Loucy (cell line): ENCODE measurements around the gene CARD9.
"Not testable (repeated sequence)": the region's sequence is repeated elsewhere in the genome, so short reads cannot be mapped to it uniquely, and the experiment has no call there.

Experiments used
- H2AFZ ChIP-seq: fragments of 200-600 bp; sonication (generic); 2 replicates; pipeline ENCODE4 v1.6.0; 2016; ENCODE audit warnings: antibody characterized with exemption, mild to moderate bottlenecking, low read length, moderate library complexity
- H3F3A ChIP-seq: fragments of 200-600 bp; 2 replicates; pipeline ENCODE4 v1.6.0; 2016; ENCODE audit warnings: antibody characterized with exemption, low read depth, mild to moderate bottlenecking
- H3K27me3 ChIP-seq: fragments of 200-600 bp; sonication (generic); 2 replicates; pipeline ENCODE4 v1.6.1; 2014; ENCODE audit warnings: low read length, mild to moderate bottlenecking; ENCODE audit not compliant: insufficient read depth, poor library complexity, severe bottlenecking
- H3K36me3 ChIP-seq: fragments of 200-600 bp; sonication (generic); 2 replicates; pipeline ENCODE4 v1.6.1; 2016; ENCODE audit warnings: low read length; ENCODE audit not compliant: insufficient read depth
- H3K4me1 ChIP-seq: fragments of 200-600 bp; sonication (generic); 2 replicates; pipeline ENCODE4 v1.5.1; 2014; ENCODE audit warnings: low read length, mild to moderate bottlenecking; ENCODE audit not compliant: insufficient read depth, poor library complexity, severe bottlenecking
- H3K4me2 ChIP-seq: fragments of 200-600 bp; sonication (generic); 2 replicates; pipeline ENCODE4 v1.6.0; 2014; ENCODE audit warnings: antibody characterized with exemption, low read length, low read depth, mild to moderate bottlenecking; ENCODE audit not compliant: poor library complexity, severe bottlenecking
- H3K4me3 ChIP-seq: fragments of 200-600 bp; sonication (generic); 2 replicates; pipeline ENCODE4 v1.5.1; 2014; ENCODE audit warnings: low read length, mild to moderate bottlenecking, mixed read lengths; ENCODE audit not compliant: poor library complexity, severe bottlenecking
- H3K79me2 ChIP-seq: fragments of 200-600 bp; sonication (generic); 2 replicates; pipeline ENCODE4 v1.6.1; 2014; ENCODE audit warnings: low read length; ENCODE audit not compliant: insufficient read depth
- H3K9ac ChIP-seq: fragments of 200-600 bp; sonication (generic); 2 replicates; pipeline ENCODE4 v1.6.0; 2014; ENCODE audit warnings: mild to moderate bottlenecking, low read depth, low read length, moderate library complexity; ENCODE audit not compliant: poor library complexity, severe bottlenecking
- H3K9me2 ChIP-seq: fragments of 200-600 bp; sonication (generic); replicated peaks from 2 replicates; pipeline ENCODE4 v1.6.1; 2016; ENCODE audit warnings: low read depth, low read length, mixed read lengths
- H3K9me3 ChIP-seq: fragments of 200-600 bp; sonication (generic); 2 replicates; pipeline ENCODE4 v1.6.1; 2014; ENCODE audit warnings: mild to moderate bottlenecking, antibody characterized with exemption, low read length, low read depth; ENCODE audit not compliant: insufficient read depth
- H4K20me1 ChIP-seq: fragments of 200-600 bp; sonication (generic); 2 replicates; pipeline ENCODE4 v1.6.0; 2014; ENCODE audit warnings: antibody characterized with exemption, low read length, mild to moderate bottlenecking; ENCODE audit not compliant: insufficient read depth, poor library complexity, severe bottlenecking
- EZH2phosphoT487 ChIP-seq: fragments of 200-600 bp; IDR thresholded peaks from 2 replicates; pipeline ENCODE4 v1.6.1; 2018; ENCODE audit warnings: antibody characterized with exemption, mild to moderate bottlenecking, moderate library complexity, borderline replicate concordance
- TF ChIP-seq, protein P1 (sequence below): fragments of 200-600 bp; sonication (generic); conservative IDR thresholded peaks from 2 replicates; pipeline ENCODE4 v1.5.1; 2014; ENCODE audit warnings: mild to moderate bottlenecking, antibody characterized with exemption, low read length

CARD9 gene

DNA sequence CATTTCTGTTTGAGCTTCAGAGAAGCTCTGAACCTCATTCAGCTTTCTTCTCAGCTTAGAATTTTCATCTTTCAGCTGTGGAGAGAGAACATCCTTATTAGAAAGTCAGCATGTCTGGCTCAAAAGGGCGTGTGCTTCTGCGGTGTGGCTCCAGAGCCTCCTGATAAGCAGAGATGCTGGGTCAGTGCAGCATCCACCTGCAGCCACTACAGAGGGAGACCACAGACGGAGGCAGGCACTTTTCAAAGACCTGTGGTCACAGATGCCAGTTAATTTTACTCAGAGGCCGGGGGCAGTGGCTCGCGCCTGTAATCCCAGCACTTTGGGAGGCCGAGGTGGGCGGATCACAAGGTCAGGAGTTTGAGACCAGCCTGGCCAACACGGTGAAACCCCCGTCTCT is 32.4 kb upstream of the CARD9 start:
- H3F3A ChIP-seq, H3K9me2 ChIP-seq, H2AFZ ChIP-seq, H3K9me3 ChIP-seq, H3K4me3 ChIP-seq, H3K36me3 ChIP-seq, H3K9ac ChIP-seq, H3K27me3 ChIP-seq, H4K20me1 ChIP-seq: not testable (repeated sequence)
- Histone ChIP-seq H3K79me2 (peaks cover 38% of the 10 kb centered on the region), H3K4me1 (peaks cover 40% of the 10 kb centered on the region), H3K4me2 (peak overlapping the region; percentile 74)

DNA sequence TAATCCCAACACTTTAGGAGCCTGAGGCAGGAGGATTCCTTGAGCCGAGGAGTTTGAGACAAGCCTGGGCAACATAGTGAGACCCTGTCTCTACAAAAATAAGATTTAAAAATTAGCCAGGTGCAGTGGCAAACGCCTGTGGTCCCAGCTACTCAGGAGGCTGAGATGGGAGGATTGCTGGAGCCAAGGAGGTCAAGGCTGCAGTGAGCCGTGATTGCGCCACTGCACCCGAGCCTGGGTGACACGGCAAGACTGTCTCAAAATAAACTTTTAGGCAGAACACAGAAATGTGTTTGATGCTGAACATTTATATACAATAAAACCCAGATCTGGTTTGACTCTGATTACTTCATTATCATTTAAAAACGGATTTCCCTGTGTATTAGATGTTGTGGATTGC is 32.0 kb upstream of the CARD9 start:
- Histone ChIP-seq H4K20me1 (peaks cover 5% of the 10 kb centered on the region), H3K79me2 (peaks cover 34% of the 10 kb centered on the region), H3K27me3 (no peaks in the 10 kb centered on the region), H3K9me3 (no peaks in the 10 kb centered on the region), H3K4me1 (peaks cover 43% of the 10 kb centered on the region), H3F3A (0 out of 2 replicates have a peak, but pooled peaks cover 4% of the 10 kb centered on the region), H3K9me2 (no peaks in the 10 kb centered on the region), H3K36me3 (peaks cover 6% of the 10 kb centered on the region; the same call in 1 of the 2 replicates), H3K9ac (no peak overlapping the region), H2AFZ (no peak overlapping the region), H3K4me2 (peak overlapping the region; percentile 74), H3K4me3 (no peak overlapping the region)
- no peak for TF ChIP-seq EZH2phosphoT487
- TF ChIP-seq, protein P1, sequence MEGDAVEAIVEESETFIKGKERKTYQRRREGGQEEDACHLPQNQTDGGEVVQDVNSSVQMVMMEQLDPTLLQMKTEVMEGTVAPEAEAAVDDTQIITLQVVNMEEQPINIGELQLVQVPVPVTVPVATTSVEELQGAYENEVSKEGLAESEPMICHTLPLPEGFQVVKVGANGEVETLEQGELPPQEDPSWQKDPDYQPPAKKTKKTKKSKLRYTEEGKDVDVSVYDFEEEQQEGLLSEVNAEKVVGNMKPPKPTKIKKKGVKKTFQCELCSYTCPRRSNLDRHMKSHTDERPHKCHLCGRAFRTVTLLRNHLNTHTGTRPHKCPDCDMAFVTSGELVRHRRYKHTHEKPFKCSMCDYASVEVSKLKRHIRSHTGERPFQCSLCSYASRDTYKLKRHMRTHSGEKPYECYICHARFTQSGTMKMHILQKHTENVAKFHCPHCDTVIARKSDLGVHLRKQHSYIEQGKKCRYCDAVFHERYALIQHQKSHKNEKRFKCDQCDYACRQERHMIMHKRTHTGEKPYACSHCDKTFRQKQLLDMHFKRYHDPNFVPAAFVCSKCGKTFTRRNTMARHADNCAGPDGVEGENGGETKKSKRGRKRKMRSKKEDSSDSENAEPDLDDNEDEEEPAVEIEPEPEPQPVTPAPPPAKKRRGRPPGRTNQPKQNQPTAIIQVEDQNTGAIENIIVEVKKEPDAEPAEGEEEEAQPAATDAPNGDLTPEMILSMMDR = no peak

DNA sequence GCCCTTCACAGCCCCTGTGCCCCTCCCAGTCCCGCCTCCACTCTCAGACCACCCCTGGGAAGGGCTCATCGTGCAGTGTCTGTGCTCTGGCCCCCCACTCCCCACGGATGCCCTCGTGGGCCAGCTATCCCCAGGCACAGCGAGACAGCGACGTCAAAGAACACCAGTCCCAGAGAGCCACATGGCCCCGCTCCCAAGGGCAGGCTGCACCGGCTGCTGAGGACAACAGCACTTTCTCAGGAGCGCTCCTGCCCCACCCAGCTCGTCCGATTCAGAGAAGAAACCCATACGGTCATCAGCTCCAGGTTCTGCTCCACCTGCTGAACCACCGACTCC is 31.3 kb upstream of the CARD9 start:
- peaks cover 46% of the 10 kb centered on the region for H3K4me1 ChIP-seq
- peak overlapping the region; percentile 37 for H3K4me3 ChIP-seq
- peak overlapping the region; percentile 46 for H3K9ac ChIP-seq
- TF ChIP-seq, protein P1 = no peak
- no peak for TF ChIP-seq EZH2phosphoT487
- no peak overlapping the region for H2AFZ ChIP-seq
- H3K9me2 ChIP-seq = no peaks in the 10 kb centered on the region
- no peaks in the 10 kb centered on the region for H3K27me3 ChIP-seq
- peaks cover 7% of the 10 kb centered on the region for H4K20me1 ChIP-seq
- H3K79me2 ChIP-seq = peaks cover 31% of the 10 kb centered on the region
- 0 out of 2 replicates have a peak, but pooled peaks cover 4% of the 10 kb centered on the region for H3F3A ChIP-seq
- H3K4me2 ChIP-seq = peak overlapping the region; percentile 74
- H3K9me3 ChIP-seq = no peaks in the 10 kb centered on the region
- H3K36me3 ChIP-seq = peaks cover 6% of the 10 kb centered on the region; the same call in 1 of the 2 replicates
